Right lobe of liver (tissue), 6 donors: ENCODE measurements around the gene TAOK1. TPM values are rescaled to one million over a fixed set of nuclear protein-coding genes. Genes with fewer than 3 reads are reported as not detected.

Experiments
- ATAC-seq, 4 donors: fragments of 200-7000 bp; cut with Tn5 transposase; one replicate each; pipeline ENCODE4 v1.9.1; 2020; ENCODE audit warnings: mild to moderate bottlenecking in 4 of 4, moderate library complexity in 4 of 4
- DNase-seq, 3 donors: peaks; one replicate each; pipeline ENCODE4 v3.0.0-alpha.2; 2020
- H3K27ac ChIP-seq, 3 donors: fragments of 200-600 bp; one replicate each; pipeline ENCODE4 v1.8.0; 2022
- H3K27me3 ChIP-seq, 2 donors: fragments of 200-600 bp; one replicate each; pipeline ENCODE4 v1.8.0; 2022
- H3K36me3 ChIP-seq, 4 donors: fragments of 200-600 bp; sonication (generic) in 1 of 4; one replicate each; pipeline versions ENCODE4 v1.5.1 to v1.8.0; 2017 to 2022; ENCODE audit warnings: control low read depth in 1 of 4
- H3K4me1 ChIP-seq, 4 donors: fragments of 200-600 bp; sonication (generic) in 1 of 4; one replicate each; pipeline versions ENCODE4 v1.5.1 to v1.8.0; 2017 to 2022; ENCODE audit warnings: control low read depth in 1 of 4
- H3K4me3 ChIP-seq, 3 donors: fragments of 200-600 bp; one replicate each; pipeline ENCODE4 v1.8.0; 2022
- H3K9me3 ChIP-seq, 4 donors: fragments of 200-600 bp; sonication (generic) in 1 of 4; one replicate each; pipeline versions ENCODE4 v1.5.1 to v1.8.0; 2017 to 2022; ENCODE audit warnings: control low read depth in 1 of 4
- CTCF ChIP-seq, 4 donors: fragments of 200-600 bp in 3 of 4; fragments of 450-650 bp in 1 of 4; IDR thresholded peaks; one replicate each; pipeline versions ENCODE4 v1.5.1 to v1.8.0; 2016 to 2022; ENCODE audit warnings: antibody characterized with exemption in 4 of 4, mild to moderate bottlenecking in 2 of 4
- POLR2A ChIP-seq: fragments of 450-650 bp; IDR thresholded peaks from one replicate; pipeline ENCODE4 v1.6.1; 2017; ENCODE audit warnings: antibody characterized with exemption, mild to moderate bottlenecking
- WGBS: methylation state at CpG from one replicate; pipeline ENCODE4 v1.1.6; 2018; ENCODE audit warnings: low coverage, low lambda C conversion rate; ENCODE audit not compliant: insufficient coverage; ENCODE audit errors: missing lambda C conversion rate; 5-methylcytosine and 5-hydroxymethylcytosine counted together
- intact Hi-C, 2 donors: fragments of 100-400 bp; cut with DNase I; formaldehyde crosslinking; loops; one replicate each; pipeline versions ENCODE4 v1.11.2 to v1.14.1; 2022
- total RNA-seq, 6 experiments: library from RNA; depleted of rRNA in 2 of 6; stranded (reverse); fragments of >200 nt in 2 of 6; fragmentation: NEBNext Ultra II Directional in 3 of 6; extraction: Animal tissue kit (Norgen Biotek cat#: 25700) in 3 of 6; gene quantifications; one replicate each; pipeline versions ENCODE4 v1.1.0 to v1.2.4, GENCODE V29; 2016 to 2023
- donor health status: DM: no; HTN: yes; CAD: no.
- donor health status: DM: no; HTN: no; CAD: no.
- donor health status: DM: no; HTN: no; CAD: no.
- donor health status: DM: no; HTN: yes; CAD: no.
- donor health status: DM: no; HTN: yes; CAD: no.

TAOK1 gene
- total RNA-seq, 6 experiments from 2014 or later: 17.1 to 37.1 (median 21.1) TPM

- Histone ChIP-seq H3K36me3 (peaks cover 0 to 2% (median under 1%) of the 10 kb centered on the region in 4 donors), H3K27ac (peak overlapping the region; percentile 63 to 78 (median 76)), H3K9me3 (no peaks in the 10 kb centered on the region), H3K4me1 (peaks cover 0 to 28% (median 6%) of the 10 kb centered on the region in 4 donors), H3K4me3 (peak overlapping the region; percentile 68 to 83 (median 71)), H3K27me3 (no peaks in the 10 kb centered on the region)
- TF ChIP-seq CTCF (IDR thresholded peaks at IDR 0.05) (peak; percentile 27 to 40 (median 28)), POLR2A (no peak)
- intact Hi-C loops: no loop called here
- ATAC-seq (peak; percentile 25 to 39 (median 29)), DNase-seq (peak; percentile 72 to 77 (median 76))
- under 1% methylated on average over 28 of the region's 63 CpGs for WGBS
Observed at GRCh38 chr17:29567554-29568330, 177.6 kb downstream of the TAOK1 start.

GRCh38 chr17:29568331-29569244, 178.4 kb downstream of the TAOK1 start, which contains the start of gene TP53I13:
Gene TP53I13 (plus strand): TSS chr17:29568701. CDS start chr17:29568759, 58 bp downstream.
- ATAC-seq (peak; percentile 44 to 68 (median 54)), DNase-seq (peak; percentile 91 to 93 (median 91))
- WGBS: no CpG with 5 or more reads among the region's 85 CpGs
- Histone ChIP-seq H3K27me3 (no peaks in the 10 kb centered on the region), H3K27ac (peak within 1 kb of the TSS; percentile 63 to 78 (median 76)), H3K4me1 (peaks cover 0 to 36% (median 11%) of the 10 kb centered on the region in 4 donors), H3K36me3 (no peaks in the 10 kb centered on the region), H3K4me3 (peak within 1 kb of the TSS; percentile 68 to 83 (median 71)), H3K9me3 (no peaks in the 10 kb centered on the region)
- peak; percentile 72 for TF ChIP-seq POLR2A
- TF ChIP-seq CTCF (IDR thresholded peaks at IDR 0.05): no peak
- intact Hi-C loops: no loop called here

- Histone ChIP-seq H3K27ac (peak overlapping the region; percentile 17 to 41 (median 36)), H3K4me3 (peak overlapping the region; percentile 60 to 83 (median 71)), H3K4me1 (peaks cover 0 to 33% (median 16%) of the 10 kb centered on the region in 4 donors), H3K9me3 (no peaks in the 10 kb centered on the region), H3K36me3 (no peaks in the 10 kb centered on the region), H3K27me3 (no peaks in the 10 kb centered on the region)
- ATAC-seq: no peak
- peak in 2 of 3 donors; percentile 28 to 36 for DNase-seq
- intact Hi-C loops: no loop called here
- 33% methylated on average over 3 of the region's 14 CpGs for WGBS
- TF ChIP-seq CTCF (IDR thresholded peaks at IDR 0.05) (no peak), POLR2A (no peak)
Observed at GRCh38 chr17:29569245-29569950, 179.2 kb downstream of the TAOK1 start.

GRCh38 chr17:29570521-29570920, 180.4 kb downstream of the TAOK1 start:
- no peak overlapping the region for H3K4me3 ChIP-seq
- peaks cover 0 to 36% (median 16%) of the 10 kb centered on the region in 4 donors for H3K4me1 ChIP-seq
- DNase-seq (no peak), ATAC-seq (no peak)
- H3K9me3 ChIP-seq: no peaks in the 10 kb centered on the region
- no peak overlapping the region for H3K27ac ChIP-seq
- intact Hi-C loops: no loop called here
- TF ChIP-seq CTCF (IDR thresholded peaks at IDR 0.05) (no peak), POLR2A (no peak)
- H3K36me3 ChIP-seq: peaks cover 0 to under 1% (median 0%) of the 10 kb centered on the region in 4 donors
- WGBS: 91% methylated on average over 6 of the region's 7 CpGs
- no peaks in the 10 kb centered on the region for H3K27me3 ChIP-seq
